ENCODE data around the gene MAX. TPM values are rescaled to one million over a fixed set of nuclear protein-coding genes. Genes with fewer than 3 reads are reported as not detected.

The MAX gene
- total RNA-seq, 3 donors from 2014 or later, result 50.5 to 64.1 (median 51.7) TPM

- no peak for DNase-seq (ENCODE audit: low spot score in 2 of 2)
- Histone ChIP-seq H3K27ac (no peak overlapping the region), H3K27me3 (no peaks in the 10 kb centered on the region), H3K36me3 (no peaks in the 10 kb centered on the region), H3K9me3 (no peaks in the 10 kb centered on the region), H3K4me1 (no peaks in the 10 kb centered on the region), H3K4me3 (no peak overlapping the region)
- TF ChIP-seq CTCF (IDR thresholded peaks at IDR 0.05) (no peak), POLR2AphosphoS5 (IDR thresholded peaks at IDR 0.05) (no peak), POLR2A (IDR thresholded peaks at IDR 0.05) (no peak)
- intact Hi-C loops (cut with DNase I; ENCODE audit: low total_unique reads), result no loop called here
These were observed 4.0 kb upstream of the MAX start for GRCh38 chr14:65106316-65106715.

- TF ChIP-seq POLR2AphosphoS5 (IDR thresholded peaks at IDR 0.05) (no peak), CTCF (IDR thresholded peaks at IDR 0.05) (no peak), POLR2A (IDR thresholded peaks at IDR 0.05) (no peak)
- intact Hi-C loops (cut with DNase I; ENCODE audit: low total_unique reads), result no loop called here
- peaks cover 0 to 8% of the 10 kb centered on the region in 2 donors for H3K4me1 ChIP-seq
- no peaks in the 10 kb centered on the region for H3K36me3 ChIP-seq
- no peaks in the 10 kb centered on the region for H3K27me3 ChIP-seq
- H3K4me3 ChIP-seq, result no peak overlapping the region
- no peak overlapping the region for H3K27ac ChIP-seq
- no peaks in the 10 kb centered on the region for H3K9me3 ChIP-seq
- DNase-seq (ENCODE audit: low spot score in 2 of 2), result no peak
These were observed 2.5 kb upstream of the MAX start for GRCh38 chr14:65104791-65105190.

- Histone ChIP-seq H3K4me3 (peak overlapping the region; percentile 94 to 95 (median 95)), H3K4me1 (peaks cover 0 to 10% of the 10 kb centered on the region in 2 donors), H3K36me3 (no peaks in the 10 kb centered on the region), H3K27ac (peak overlapping the region; percentile 66 to 68), H3K9me3 (no peaks in the 10 kb centered on the region), H3K27me3 (no peaks in the 10 kb centered on the region)
- DNase-seq (ENCODE audit: low spot score in 2 of 2), result no peak
- intact Hi-C loops (cut with DNase I; ENCODE audit: low total_unique reads), result no loop called here
- peak in 1 of 3 donors; percentile 13 for TF ChIP-seq CTCF (IDR thresholded peaks at IDR 0.05)
- TF ChIP-seq POLR2AphosphoS5 (IDR thresholded peaks at IDR 0.05), result no peak
These were observed 938 bp upstream of the MAX start for GRCh38 chr14:65103150-65103760.

GRCh38 chr14:65101631-65102440, 481 bp downstream of the MAX start:
- no peak for DNase-seq (ENCODE audit: low spot score in 2 of 2)
- peaks cover 0 to 24% of the 10 kb centered on the region in 2 donors for H3K4me1 ChIP-seq

More at GRCh38 chr14:65101631-65102440, 481 bp downstream of the MAX start:
- Histone ChIP-seq H3K27ac (peak overlapping the region; percentile 93), H3K36me3 (no peaks in the 10 kb centered on the region), H3K4me3 (peak overlapping the region; percentile 94 to 95 (median 95)), H3K27me3 (no peaks in the 10 kb centered on the region), H3K9me3 (no peaks in the 10 kb centered on the region)
- intact Hi-C loops (cut with DNase I; ENCODE audit: low total_unique reads), result no loop called here
- TF ChIP-seq CTCF (IDR thresholded peaks at IDR 0.05) (no peak), POLR2A (IDR thresholded peaks at IDR 0.05) (no peak), POLR2AphosphoS5 (IDR thresholded peaks at IDR 0.05) (no peak)
